Measurements from ENCODE around the gene KMT2C.

KMT2C gene

GRCh38 chr7:152313831-152314604 lies 121.8 kb downstream of the KMT2C start:
- no peak overlapping the region for H3K4me3 ChIP-seq (ENCODE audit: low read depth, low read length)
- H3K27ac ChIP-seq (ENCODE audit: extremely low read depth, low read depth, low read length): no peak overlapping the region
- CTCF ChIA-PET: interaction anchor here (0.6 to 2.2 kb wide), 3 partner anchors 23 to 146 kb away, joined by 3 to 10 read pairs (median 6); no protein-coding TSS in a partner anchor
- H3K9me3 ChIP-seq (ENCODE audit: control insufficient read depth, insufficient read depth, low read depth, low read length): no peaks in the 10 kb centered on the region
- H3K4me1 ChIP-seq (ENCODE audit: control insufficient read depth, insufficient read depth, low read length): peaks cover 6% of the 10 kb centered on the region
- H3K36me3 ChIP-seq (ENCODE audit: control insufficient read depth in 2 of 2, insufficient read depth in 1 of 2, low read length in 2 of 2): peaks cover 15 to 24% of the 10 kb centered on the region in 2 experiments; a peak in 2 of 3 replicates
- POLR2A ChIA-PET: interaction anchor here (1.2 kb wide), 1 partner anchor 122 kb away, joined by 7 read pairs; the partner anchor contains the start of gene KMT2C
- TF ChIP-seq ZSCAN23 (tag by site-specific recombination; IDR thresholded peaks at IDR 0.05): peak; percentile 92
- no peak for TF ChIP-seq RBAK (tag by site-specific recombination; IDR thresholded peaks at IDR 0.05)
- TF ChIP-seq ZNF366 (tag by site-specific recombination; conservative IDR thresholded peaks at IDR 0.05): peak; percentile 94
- TF ChIP-seq SALL2 (tag by site-specific recombination; IDR thresholded peaks at IDR 0.05; ENCODE audit: borderline replicate concordance): no peak
- TF ChIP-seq ZNF324 (tag by site-specific recombination; IDR thresholded peaks at IDR 0.05): peak; percentile 55
- TF ChIP-seq ZNF626 (tag by site-specific recombination; IDR thresholded peaks at IDR 0.05): no peak
- no peak for TF ChIP-seq SCRT2 (tag by site-specific recombination; IDR thresholded peaks at IDR 0.05)
- no peak for TF ChIP-seq ZNF423 (tag by site-specific recombination; IDR thresholded peaks at IDR 0.05)
- no peak for TF ChIP-seq ZNF302 (tag by site-specific recombination; IDR thresholded peaks at IDR 0.05; ENCODE audit: low read depth)
- peak; percentile 81; the same call in 1 of the 2 replicates for TF ChIP-seq ZBTB1 (tag by site-specific recombination; IDR thresholded peaks at IDR 0.05)
- TF ChIP-seq KLF7 (tag by site-specific recombination; IDR thresholded peaks at IDR 0.05; ENCODE audit: borderline replicate concordance): 0 out of 2 replicates have a peak, but pooled peaks have one; percentile 23
- TF ChIP-seq, protein P1, sequence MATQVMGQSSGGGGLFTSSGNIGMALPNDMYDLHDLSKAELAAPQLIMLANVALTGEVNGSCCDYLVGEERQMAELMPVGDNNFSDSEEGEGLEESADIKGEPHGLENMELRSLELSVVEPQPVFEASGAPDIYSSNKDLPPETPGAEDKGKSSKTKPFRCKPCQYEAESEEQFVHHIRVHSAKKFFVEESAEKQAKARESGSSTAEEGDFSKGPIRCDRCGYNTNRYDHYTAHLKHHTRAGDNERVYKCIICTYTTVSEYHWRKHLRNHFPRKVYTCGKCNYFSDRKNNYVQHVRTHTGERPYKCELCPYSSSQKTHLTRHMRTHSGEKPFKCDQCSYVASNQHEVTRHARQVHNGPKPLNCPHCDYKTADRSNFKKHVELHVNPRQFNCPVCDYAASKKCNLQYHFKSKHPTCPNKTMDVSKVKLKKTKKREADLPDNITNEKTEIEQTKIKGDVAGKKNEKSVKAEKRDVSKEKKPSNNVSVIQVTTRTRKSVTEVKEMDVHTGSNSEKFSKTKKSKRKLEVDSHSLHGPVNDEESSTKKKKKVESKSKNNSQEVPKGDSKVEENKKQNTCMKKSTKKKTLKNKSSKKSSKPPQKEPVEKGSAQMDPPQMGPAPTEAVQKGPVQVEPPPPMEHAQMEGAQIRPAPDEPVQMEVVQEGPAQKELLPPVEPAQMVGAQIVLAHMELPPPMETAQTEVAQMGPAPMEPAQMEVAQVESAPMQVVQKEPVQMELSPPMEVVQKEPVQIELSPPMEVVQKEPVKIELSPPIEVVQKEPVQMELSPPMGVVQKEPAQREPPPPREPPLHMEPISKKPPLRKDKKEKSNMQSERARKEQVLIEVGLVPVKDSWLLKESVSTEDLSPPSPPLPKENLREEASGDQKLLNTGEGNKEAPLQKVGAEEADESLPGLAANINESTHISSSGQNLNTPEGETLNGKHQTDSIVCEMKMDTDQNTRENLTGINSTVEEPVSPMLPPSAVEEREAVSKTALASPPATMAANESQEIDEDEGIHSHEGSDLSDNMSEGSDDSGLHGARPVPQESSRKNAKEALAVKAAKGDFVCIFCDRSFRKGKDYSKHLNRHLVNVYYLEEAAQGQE (tag by site-specific recombination; IDR thresholded peaks at IDR 0.05): no peak
- no peak for TF ChIP-seq ZNF112 (tag by site-specific recombination; IDR thresholded peaks at IDR 0.05)
- 0 out of 2 replicates have a peak, but pooled peaks have one; percentile 19 for TF ChIP-seq ZNF623 (tag by site-specific recombination; IDR thresholded peaks at IDR 0.05)
- TF ChIP-seq ZNF221 (tag by site-specific recombination; IDR thresholded peaks at IDR 0.05; ENCODE audit: borderline replicate concordance): no peak
- TF ChIP-seq GLI4 (tag by site-specific recombination; IDR thresholded peaks at IDR 0.05): no peak
- TF ChIP-seq, protein P2, sequence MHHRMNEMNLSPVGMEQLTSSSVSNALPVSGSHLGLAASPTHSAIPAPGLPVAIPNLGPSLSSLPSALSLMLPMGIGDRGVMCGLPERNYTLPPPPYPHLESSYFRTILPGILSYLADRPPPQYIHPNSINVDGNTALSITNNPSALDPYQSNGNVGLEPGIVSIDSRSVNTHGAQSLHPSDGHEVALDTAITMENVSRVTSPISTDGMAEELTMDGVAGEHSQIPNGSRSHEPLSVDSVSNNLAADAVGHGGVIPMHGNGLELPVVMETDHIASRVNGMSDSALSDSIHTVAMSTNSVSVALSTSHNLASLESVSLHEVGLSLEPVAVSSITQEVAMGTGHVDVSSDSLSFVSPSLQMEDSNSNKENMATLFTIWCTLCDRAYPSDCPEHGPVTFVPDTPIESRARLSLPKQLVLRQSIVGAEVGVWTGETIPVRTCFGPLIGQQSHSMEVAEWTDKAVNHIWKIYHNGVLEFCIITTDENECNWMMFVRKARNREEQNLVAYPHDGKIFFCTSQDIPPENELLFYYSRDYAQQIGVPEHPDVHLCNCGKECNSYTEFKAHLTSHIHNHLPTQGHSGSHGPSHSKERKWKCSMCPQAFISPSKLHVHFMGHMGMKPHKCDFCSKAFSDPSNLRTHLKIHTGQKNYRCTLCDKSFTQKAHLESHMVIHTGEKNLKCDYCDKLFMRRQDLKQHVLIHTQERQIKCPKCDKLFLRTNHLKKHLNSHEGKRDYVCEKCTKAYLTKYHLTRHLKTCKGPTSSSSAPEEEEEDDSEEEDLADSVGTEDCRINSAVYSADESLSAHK (tag by site-specific recombination; IDR thresholded peaks at IDR 0.05): peak; percentile 84
- no peak for TF ChIP-seq ZNF223 (tag by site-specific recombination; IDR thresholded peaks at IDR 0.05)
- no peak for TF ChIP-seq ZNF37A (tag by site-specific recombination; IDR thresholded peaks at IDR 0.05)
- no peak for TF ChIP-seq YY1 (tag by site-specific recombination; IDR thresholded peaks at IDR 0.05)
- TF ChIP-seq ZNF670 (tag by site-specific recombination; IDR thresholded peaks at IDR 0.05; ENCODE audit: low read depth): no peak
- TF ChIP-seq ZNF24 (tag by site-specific recombination; IDR thresholded peaks at IDR 0.05): 0 out of 2 replicates have a peak, but pooled peaks have one; percentile 32
- TF ChIP-seq ZNF132 (tag by site-specific recombination; IDR thresholded peaks at IDR 0.05; ENCODE audit: borderline replicate concordance): no peak
- no peak for TF ChIP-seq ZNF404 (tag by site-specific recombination; IDR thresholded peaks at IDR 0.05)
- no peak for TF ChIP-seq ZBTB10 (tag by site-specific recombination; IDR thresholded peaks at IDR 0.05)
- no peak for TF ChIP-seq ZBTB26 (tag by site-specific recombination; optimal IDR thresholded peaks at IDR 0.05)
- peak; percentile 81 for TF ChIP-seq PRDM1 (tag by site-specific recombination; IDR thresholded peaks at IDR 0.05)
- TF ChIP-seq ZNF146 (tag by site-specific recombination; IDR thresholded peaks at IDR 0.05): no peak
- TF ChIP-seq ZSCAN16 (tag by site-specific recombination; IDR thresholded peaks at IDR 0.05): no peak
